HG03571 (cell line): ENCODE data around the gene TPD52L1.
"Not testable (repeated sequence)": the region's sequence is repeated elsewhere in the genome, so short reads cannot be mapped to it uniquely, and the experiment has no call there.

Experiments used
- ATAC-seq: cut with Tn5 transposase; IDR thresholded peaks from one replicate; pipeline ENCODE4 v1.9.1; 2021; ENCODE audit not compliant: unreplicated experiment

TPD52L1 gene

GRCh38 chr6:125140808-125141207 is 12.8 kb upstream of the TPD52L1 start:
- no peak for ATAC-seq

GRCh38 chr6:125142618-125143017 is 11.0 kb upstream of the TPD52L1 start:
- no peak for ATAC-seq

- no peak for ATAC-seq
These were observed 8.8 kb upstream of the TPD52L1 start for GRCh38 chr6:125144822-125145221.

DNA sequence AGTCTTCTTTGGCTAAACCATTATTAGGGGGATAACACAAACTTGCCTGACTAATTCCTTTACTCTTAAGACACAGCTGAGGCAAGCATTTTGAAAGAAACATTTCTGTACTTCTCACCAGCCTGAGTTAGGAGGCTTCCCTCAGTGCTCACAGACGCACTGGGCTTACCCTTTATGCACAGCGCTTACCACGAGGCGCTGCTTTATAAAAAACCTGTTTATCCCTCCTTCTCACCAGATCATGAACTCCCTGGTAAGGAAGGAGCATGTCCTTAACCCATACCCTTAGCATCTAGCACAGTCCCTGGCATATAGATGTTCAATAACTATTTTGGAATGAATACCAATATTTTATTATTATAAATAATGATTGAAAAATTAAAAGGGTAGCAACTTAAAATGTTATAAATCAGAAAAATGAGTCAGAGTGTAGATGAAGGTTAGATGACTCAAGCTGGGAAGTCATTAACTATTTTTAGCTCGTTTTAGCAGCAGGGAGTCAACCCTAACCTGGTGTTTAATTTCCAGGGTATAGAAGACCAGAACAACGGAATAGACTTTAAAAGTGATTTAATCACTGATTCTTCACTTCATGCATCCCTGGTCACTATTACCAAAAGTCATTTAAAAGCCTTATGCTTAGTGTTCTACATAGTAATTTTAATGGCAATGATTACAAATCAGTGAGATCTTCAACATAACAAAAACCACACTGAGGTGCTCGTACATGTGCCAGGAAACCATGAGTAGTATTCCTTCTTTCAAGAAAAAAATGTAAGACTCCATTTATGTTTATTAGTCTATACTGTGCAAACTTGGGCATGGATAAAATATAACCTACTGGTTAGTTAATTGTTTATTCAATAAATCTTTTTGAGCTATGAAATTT is 4.1 kb upstream of the TPD52L1 start:
- no peak for ATAC-seq

DNA sequence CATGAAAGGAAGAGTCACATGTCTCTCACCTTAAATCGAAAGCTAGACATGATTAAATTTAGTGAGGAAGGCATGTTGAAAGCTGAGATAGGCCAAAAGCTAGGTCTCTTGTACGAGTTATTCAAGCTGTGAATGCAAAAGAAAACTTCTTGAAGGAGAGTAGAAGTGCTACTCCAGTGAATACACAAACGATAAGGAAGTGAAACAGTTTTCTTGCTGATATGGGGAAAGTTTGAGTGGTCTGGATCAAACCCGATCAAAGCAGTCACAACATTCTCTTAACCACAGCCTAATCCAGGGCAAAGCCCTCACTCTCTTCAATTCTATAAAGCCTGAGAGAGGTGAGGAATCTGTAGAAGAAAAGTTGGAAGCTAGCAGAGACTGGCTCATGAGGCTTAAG is 1.9 kb upstream of the TPD52L1 start:
- no peak for ATAC-seq

GRCh38 chr6:125154118-125154760 is 666 bp downstream of the TPD52L1 start:
- no peak for ATAC-seq

- no peak for ATAC-seq
These were observed 1.2 kb downstream of the TPD52L1 start for GRCh38 chr6:125154761-125155135.

- no peak for ATAC-seq
These were observed 1.8 kb downstream of the TPD52L1 start for GRCh38 chr6:125155344-125155743.

GRCh38 chr6:125156496-125156895 is 2.9 kb downstream of the TPD52L1 start:
- no peak for ATAC-seq

- no peak for ATAC-seq
These were observed 3.7 kb downstream of the TPD52L1 start for GRCh38 chr6:125157280-125157679.

GRCh38 chr6:125157725-125158124 is 4.2 kb downstream of the TPD52L1 start:
- ATAC-seq, result no peak

- ATAC-seq, result not testable (repeated sequence)
These were observed 9.8 kb downstream of the TPD52L1 start for GRCh38 chr6:125163339-125163738.

- ATAC-seq, result no peak
These were observed 10.2 kb downstream of the TPD52L1 start for GRCh38 chr6:125163811-125164210.

GRCh38 chr6:125164696-125165095 is 11.1 kb downstream of the TPD52L1 start:
- ATAC-seq, result no peak

DNA sequence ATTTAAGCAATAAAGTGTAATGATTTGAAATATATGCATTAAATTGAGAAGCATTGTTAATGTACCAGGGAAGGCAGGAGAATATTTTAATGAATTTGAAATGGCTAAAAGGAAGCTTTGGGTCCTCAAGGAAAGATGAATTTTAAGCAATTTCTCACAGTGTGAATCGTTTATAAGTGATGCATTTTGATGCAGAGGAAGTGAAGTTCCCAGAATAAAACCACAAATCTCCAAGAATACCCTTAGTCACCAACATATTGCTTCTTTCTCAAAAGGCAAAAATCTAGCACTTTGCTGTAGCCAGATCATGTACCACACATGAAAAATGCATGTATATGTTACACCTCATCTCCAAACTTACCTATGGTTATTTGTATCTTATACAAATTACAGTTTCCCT is 11.7 kb downstream of the TPD52L1 start:
- no peak for ATAC-seq

GRCh38 chr6:125165776-125166175 is 12.2 kb downstream of the TPD52L1 start:
- ATAC-seq, result no peak

DNA sequence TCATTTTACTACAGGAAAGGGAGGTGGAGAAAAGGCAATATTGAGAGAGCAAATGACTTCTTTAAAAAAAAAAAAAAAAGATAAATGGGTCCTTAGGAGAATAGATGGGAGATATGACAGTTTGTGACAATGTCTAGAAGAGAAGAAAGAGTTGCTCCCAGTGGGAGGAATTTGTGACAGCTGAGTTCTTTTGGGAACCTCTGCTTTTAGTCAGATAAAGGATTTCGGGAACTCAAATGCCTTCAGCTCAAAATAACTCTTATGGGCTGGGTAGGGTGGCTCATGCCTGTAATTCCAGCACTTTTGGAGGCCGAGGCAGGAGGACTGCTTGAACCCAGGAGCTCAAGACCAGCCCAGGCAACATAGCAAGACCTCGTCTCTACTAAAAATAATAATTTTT is 13.1 kb downstream of the TPD52L1 start:
- ATAC-seq, result no peak

GRCh38 chr6:125167579-125167978 is 14.0 kb downstream of the TPD52L1 start:
- ATAC-seq, result no peak

- no peak for ATAC-seq
These were observed 15.5 kb downstream of the TPD52L1 start for GRCh38 chr6:125169058-125169457.

GRCh38 chr6:125169522-125169921 is 15.9 kb downstream of the TPD52L1 start:
- no peak for ATAC-seq

- ATAC-seq, result no peak
These were observed 16.8 kb downstream of the TPD52L1 start for GRCh38 chr6:125170376-125170775.

DNA sequence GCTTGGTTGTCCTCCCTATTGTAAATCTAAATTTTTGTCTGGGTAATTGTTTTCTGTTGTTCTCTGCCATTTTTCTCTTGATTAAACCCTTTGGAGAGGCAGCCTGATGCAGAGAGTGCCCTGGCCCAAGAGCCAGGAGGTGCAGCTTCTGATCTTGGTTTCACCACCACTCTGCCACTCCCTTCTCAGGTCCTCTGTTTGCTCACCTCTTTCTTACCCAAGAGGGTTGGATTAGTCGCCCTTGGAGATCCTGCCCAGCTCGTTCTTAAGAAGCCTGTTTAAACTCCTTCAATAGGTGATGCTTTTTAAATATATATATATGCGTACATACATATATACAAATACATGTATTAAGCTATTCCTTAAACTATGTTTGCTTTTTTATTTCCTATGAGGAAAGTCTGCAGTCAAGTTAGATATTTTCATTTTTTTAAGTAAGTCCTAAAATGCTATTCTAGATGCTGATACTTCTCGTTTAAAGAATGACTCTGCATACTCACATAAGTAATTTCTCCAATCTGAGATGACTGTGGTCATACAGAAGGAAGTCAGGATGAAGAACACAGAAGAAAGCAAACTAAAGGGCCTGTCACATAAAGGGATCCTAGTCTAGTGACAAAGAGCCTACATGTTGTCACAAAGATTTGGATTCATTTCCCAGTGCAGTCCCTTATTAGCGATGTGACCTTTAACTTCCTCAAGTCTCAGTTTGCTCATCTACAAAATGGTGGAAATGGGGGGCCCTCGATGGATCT is 19.9 kb downstream of the TPD52L1 start:
- ATAC-seq, result no peak
